K562 (cell line): ENCODE results near the gene PPA1. TPM values are rescaled to one million over a fixed set of nuclear protein-coding genes. Genes with fewer than 3 reads are reported as not detected.

Experiments
- ATAC-seq: fragments of 200-7000 bp; cut with Tn5 transposase; 3 replicates; pipeline ENCODE4 v1.9.1; 2020; ENCODE audit warnings: moderate library complexity
- BruUV-seq: library from RNA; stranded (reverse); fragments of 400-500 nt; replicated peaks from 2 replicates; lab custom pipeline; 2021; lab: Mats Ljungman, UMichigan
- CTCF ChIA-PET: fragments of 300-600 bp; formaldehyde crosslinking; extraction: SDS; loops from one replicate; lab custom pipeline; 2021; ENCODE audit warnings: low intra/inter-chr PET ratio; lab: Yijun Ruan, JAX
- POLR2A ChIA-PET: fragments of 300-600, 350-650 bp; sonication (Branson Sonifier 250); formaldehyde crosslinking; extraction: SDS; loops from one replicate; lab custom pipeline; 2021; ENCODE audit warnings: antibody characterized with exemption, inconsistent platforms; lab: Yijun Ruan, JAX
- DNase-seq, 4 experiments: peaks; one replicate each; pipeline versions ENCODE4 v3.0.0 to v3.0.0-alpha.2; 2011 to 2018; ENCODE audit warnings: low spot score in 3 of 4, mixed read lengths in 3 of 4; ENCODE audit errors: extremely low read depth in 1 of 4
- FAIRE-seq: peaks from 2 replicates; lab custom pipeline; 2011; peaks lifted over from hg19 to GRCh38; lab: Jason Lieb, UNC
- H2AFZ ChIP-seq: 2 replicates; pipeline ENCODE4 v1.6.0; 2011; ENCODE audit warnings: low read depth, low read length, control low read depth, inconsistent platforms
- H3K27ac ChIP-seq: fragments of 200-600 bp; 3 replicates; pipeline ENCODE4 v1.8.0; 2011; ENCODE audit warnings: low read depth, mild to moderate bottlenecking, control low read depth, inconsistent platforms, low read length, moderate library complexity, mixed read lengths; ENCODE audit errors: extremely low read depth
- H3K27me3 ChIP-seq, 2 experiments: fragments of 300-600 bp in 1 of 2; 2 replicates in 1 of 2; 3 replicates in 1 of 2; pipeline versions ENCODE4 v1.6.0 to v1.8.0; 2011; ENCODE audit warnings: inconsistent platforms in 2 of 2, low read length in 2 of 2, mild to moderate bottlenecking in 1 of 2, mixed read lengths in 1 of 2, moderate library complexity in 1 of 2; ENCODE audit not compliant: control insufficient read depth in 2 of 2, insufficient read depth in 2 of 2
- H3K36me3 ChIP-seq: fragments of 300-600 bp; 3 replicates; pipeline ENCODE4 v1.8.0; 2011; ENCODE audit warnings: mild to moderate bottlenecking, low read length, inconsistent platforms; ENCODE audit not compliant: control insufficient read depth, insufficient read depth
- H3K4me1 ChIP-seq, 2 experiments: fragments of 200-600 bp in 1 of 2; replicated peaks in 1 of 2; 2 replicates in 1 of 2; 3 replicates in 1 of 2; pipeline versions ENCODE4 v1.5.1 to v1.8.0; 2011; ENCODE audit warnings: inconsistent platforms in 2 of 2, low read length in 2 of 2, mild to moderate bottlenecking in 1 of 2, mixed read lengths in 1 of 2, moderate library complexity in 1 of 2; ENCODE audit not compliant: control insufficient read depth in 2 of 2, insufficient read depth in 2 of 2
- H3K4me2 ChIP-seq: 2 replicates; pipeline ENCODE4 v1.6.1; 2011; ENCODE audit warnings: low read length, control low read depth, inconsistent platforms, mixed read lengths; ENCODE audit not compliant: insufficient read depth
- H3K4me3 ChIP-seq: fragments of 200-600 bp; sonication (generic), shearing (Covaris generic); 2 replicates; pipeline ENCODE4 v1.5.1; 2016; ENCODE audit warnings: control low read depth, inconsistent platforms
- H3K79me2 ChIP-seq: fragments of 200-600 bp; 3 replicates; pipeline ENCODE4 v1.8.0; 2011; ENCODE audit warnings: low read length, inconsistent platforms; ENCODE audit not compliant: control insufficient read depth, insufficient read depth
- H3K9ac ChIP-seq, 2 experiments: 2 replicates each; pipeline versions ENCODE4 v1.6.0 to v1.6.1; 2011; ENCODE audit warnings: low read depth in 2 of 2, low read length in 2 of 2, control low read depth in 1 of 2, inconsistent platforms in 1 of 2, mild to moderate bottlenecking in 1 of 2, mixed read lengths in 1 of 2; ENCODE audit not compliant: insufficient read depth in 1 of 2
- H3K9me1 ChIP-seq: one replicate; pipeline ENCODE4 v1.6.0; 2011; ENCODE audit warnings: inconsistent platforms, mild to moderate bottlenecking, low read length, moderate library complexity; ENCODE audit not compliant: control insufficient read depth, insufficient read depth
- H3K9me3 ChIP-seq: replicated peaks from 2 replicates; pipeline ENCODE4 v1.5.1; 2011; ENCODE audit warnings: low read depth, low read length, inconsistent platforms; ENCODE audit not compliant: control insufficient read depth, insufficient read depth
- H4K20me1 ChIP-seq: replicated peaks from 2 replicates; pipeline ENCODE4 v1.6.1; 2011; ENCODE audit warnings: low read length, inconsistent platforms, mixed read lengths; ENCODE audit not compliant: control insufficient read depth, insufficient read depth
- EHMT2 ChIP-seq: fragments of 450-650 bp; IDR thresholded peaks from 2 replicates; pipeline ENCODE4 v1.6.1; 2018; ENCODE audit warnings: antibody characterized with exemption
- PTRF ChIP-seq: fragments of 450-650 bp; IDR thresholded peaks from 2 replicates; pipeline ENCODE4 v1.6.1; 2016; ENCODE audit warnings: mild to moderate bottlenecking, missing genetic modification characterization, missing compliant biosample characterization
- REST ChIP-seq, 2 experiments: fragments of 450-650 bp; formaldehyde crosslinking in 1 of 2; IDR thresholded peaks; 2 replicates each; pipeline versions ENCODE4 v1.4.0 to v1.6.1; 2014 to 2020; ENCODE audit warnings: mild to moderate bottlenecking in 2 of 2, borderline replicate concordance in 1 of 2, low read depth in 1 of 2
- WGBS: fragments of 100-300 bp; shearing (Covaris generic); methylation state at CpG from one replicate; pipeline ENCODE4 v1.1.6; 2016; ENCODE audit warnings: low coverage, mixed read lengths; ENCODE audit not compliant: insufficient coverage; ENCODE audit errors: missing lambda C conversion rate; 5-methylcytosine and 5-hydroxymethylcytosine counted together
- in situ Hi-C: fragments of 300-500 bp; cut with MboI; formaldehyde crosslinking; loops from 4 replicates; pipeline ENCODE4 v1.15.0; 2018; ENCODE audit warnings: inconsistent platforms, mixed read lengths
- intact Hi-C: fragments of 100-400 bp; cut with micrococcal nuclease; formaldehyde crosslinking; loops from 2 replicates; pipeline ENCODE4 v1.14.2; 2022
- polyA plus RNA-seq, 8 experiments: library from polyadenylated mRNA; depleted of rRNA in 4 of 8; stranded (reverse) in 5 of 8; unstranded in 3 of 8; fragments of >200 nt; fragmentation: Nextera tagmentation in 2 of 8; fragmentation: Illumina TruSeq in 1 of 8; extraction: Ambion mirVana in 2 of 8; extraction: Trizol in 1 of 8; gene quantifications; 2 replicates each; pipeline versions ENCODE4 v1.2.1 to v1.2.3, GENCODE V29; 2011 to 2014; ENCODE audit warnings: inconsistent platforms in 1 of 8, missing spikeins in 1 of 8
- total RNA-seq, 7 experiments: library from RNA; depleted of rRNA in 6 of 7; stranded (reverse); fragments of >200 nt in 6 of 7; fragmentation: Illumina TruSeq in 2 of 7; extraction: Trizol in 2 of 7; gene quantifications; 2 replicates each; pipeline versions ENCODE4 v1.2.1 to v1.2.3, GENCODE V29; 2011 to 2021; ENCODE audit warnings: low replicate concordance in 1 of 7

PPA1 gene
- total and polyA plus RNA-seq, 9 of the 15 experiments (the other 6 are each of a cell fraction or from before 2014, with no cell fraction given): 301 to 635 (median 471) TPM

GRCh38 chr10:70260734-70261133 lies 27.5 kb upstream of the PPA1 start:
- TF ChIP-seq PTRF (tag) (no peak), REST (IDR thresholded peaks at IDR 0.05; ENCODE audit: borderline replicate concordance) (peak; percentile 63), REST (CRISPR knock-in tag; IDR thresholded peaks at IDR 0.05; ENCODE audit: low read depth) (no peak), EHMT2 (0 out of 2 replicates have a peak, but pooled peaks have one; percentile 45)

More at GRCh38 chr10:70260734-70261133, 27.5 kb upstream of the PPA1 start:
- Histone ChIP-seq H3K79me2 (no peaks in the 10 kb centered on the region), H3K27me3 (peaks cover 18 to 48% of the 10 kb centered on the region in 2 experiments), H3K9ac (no peak overlapping the region), H4K20me1 (peaks cover 5% of the 10 kb centered on the region; the same call in 1 of the 2 replicates), H3K4me2 (no peak overlapping the region), H3K4me3 (no peak overlapping the region), H3K36me3 (no peaks in the 10 kb centered on the region), H3K27ac (no peak overlapping the region), H3K9me3 (no peaks in the 10 kb centered on the region), H3K4me1 (peaks cover 0 to 3% of the 10 kb centered on the region in 2 experiments; a peak in 3 of 5 replicates), H3K9me1 (no peaks in the 10 kb centered on the region), H2AFZ (no peak overlapping the region)
- no TSS peak for BruUV-seq
- intact Hi-C loops: no loop called here
- in situ Hi-C loops: no loop called here
- POLR2A ChIA-PET: no interaction called here
- DNase-seq (no peak), FAIRE-seq (no peak), ATAC-seq (no peak)
- CTCF ChIA-PET: no interaction called here
- WGBS: 0% methylated on average over 3 of the region's 3 CpGs
